22Rv1 (cell line): ENCODE data around the gene SPIRE2.

Source experiments
- CTCF ChIP-seq: fragments of 450-650 bp; IDR thresholded peaks from 2 replicates; pipeline ENCODE4 v1.5.1; 2017; ENCODE audit warnings: mild to moderate bottlenecking
- ZFX ChIP-seq: fragments of 450-650 bp; IDR thresholded peaks from 2 replicates; pipeline ENCODE4 v1.6.1; 2017; ENCODE audit warnings: antibody characterized with exemption, borderline replicate concordance

GRCh38 chr16:89782489-89782888 is 45.8 kb upstream of the SPIRE2 start:
- no peak for TF ChIP-seq CTCF
- TF ChIP-seq ZFX, result no peak
